ENCODE data around the gene PDE8A. TPM values are rescaled to one million over a fixed set of nuclear protein-coding genes. Genes with fewer than 3 reads are reported as not detected.

PDE8A gene
- total RNA-seq, 1 donor from 2014 or later: 32.3 TPM

DNA sequence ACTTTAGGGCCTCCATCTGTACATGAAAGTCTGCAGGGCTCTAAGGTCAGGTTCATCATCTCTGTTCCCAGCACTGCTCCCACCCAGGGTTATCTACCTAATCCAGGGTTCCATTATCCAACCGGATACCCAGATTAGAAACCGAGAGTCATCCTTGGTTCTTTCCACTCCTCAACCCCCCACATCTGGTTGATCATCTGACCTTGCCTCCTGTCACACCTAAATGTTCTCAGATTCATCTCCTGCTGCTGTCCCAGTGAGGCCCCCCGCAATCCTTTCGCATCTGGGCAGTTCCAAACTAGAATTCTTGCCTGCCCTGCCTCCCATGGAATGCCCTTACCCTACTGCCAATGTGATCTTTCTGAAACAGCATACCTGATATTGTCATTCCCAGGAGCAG lies 136.5 kb downstream of the PDE8A start:
- ChIA-PET CTCF (no interaction called here), POLR2A (no interaction called here)
- no peak for ATAC-seq (ENCODE audit: low read depth)
- H3K4me3 Mint-ChIP-seq: no peak overlapping the region
- H3K36me3 Mint-ChIP-seq (ENCODE audit: low read depth): peaks cover 62% of the 10 kb centered on the region
- no peaks in the 10 kb centered on the region for H3K4me1 Mint-ChIP-seq
- intact Hi-C loops (cut with micrococcal nuclease): no loop called here
- H3K9me3 Mint-ChIP-seq: no peaks in the 10 kb centered on the region
- no peak for DNase-seq
- H3K27ac Mint-ChIP-seq: no peak overlapping the region
- no peaks in the 10 kb centered on the region for H3K27me3 Mint-ChIP-seq
- TF ChIP-seq, protein P1, sequence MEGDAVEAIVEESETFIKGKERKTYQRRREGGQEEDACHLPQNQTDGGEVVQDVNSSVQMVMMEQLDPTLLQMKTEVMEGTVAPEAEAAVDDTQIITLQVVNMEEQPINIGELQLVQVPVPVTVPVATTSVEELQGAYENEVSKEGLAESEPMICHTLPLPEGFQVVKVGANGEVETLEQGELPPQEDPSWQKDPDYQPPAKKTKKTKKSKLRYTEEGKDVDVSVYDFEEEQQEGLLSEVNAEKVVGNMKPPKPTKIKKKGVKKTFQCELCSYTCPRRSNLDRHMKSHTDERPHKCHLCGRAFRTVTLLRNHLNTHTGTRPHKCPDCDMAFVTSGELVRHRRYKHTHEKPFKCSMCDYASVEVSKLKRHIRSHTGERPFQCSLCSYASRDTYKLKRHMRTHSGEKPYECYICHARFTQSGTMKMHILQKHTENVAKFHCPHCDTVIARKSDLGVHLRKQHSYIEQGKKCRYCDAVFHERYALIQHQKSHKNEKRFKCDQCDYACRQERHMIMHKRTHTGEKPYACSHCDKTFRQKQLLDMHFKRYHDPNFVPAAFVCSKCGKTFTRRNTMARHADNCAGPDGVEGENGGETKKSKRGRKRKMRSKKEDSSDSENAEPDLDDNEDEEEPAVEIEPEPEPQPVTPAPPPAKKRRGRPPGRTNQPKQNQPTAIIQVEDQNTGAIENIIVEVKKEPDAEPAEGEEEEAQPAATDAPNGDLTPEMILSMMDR (IDR thresholded peaks at IDR 0.05): no peak

DNA sequence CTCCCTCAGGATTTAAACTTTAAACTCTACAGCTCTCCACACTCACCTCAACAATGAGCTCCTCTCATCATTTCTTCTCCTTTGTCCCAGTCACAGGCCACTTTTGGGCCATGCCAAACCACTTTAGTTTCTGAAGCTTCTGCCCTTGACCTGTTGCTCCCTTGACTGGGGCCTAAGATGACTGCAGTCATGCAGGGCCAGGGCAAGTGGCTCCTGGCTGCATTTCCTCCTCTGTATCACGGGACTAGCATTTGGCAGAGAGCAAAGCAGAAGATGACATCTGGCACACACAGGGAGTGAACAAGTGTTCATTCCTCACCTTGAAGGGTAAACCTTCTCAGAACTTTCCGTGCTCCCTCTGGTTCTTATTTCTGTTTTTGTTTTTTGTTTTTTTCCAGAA lies 136.9 kb downstream of the PDE8A start:
- TF ChIP-seq, protein P1 (IDR thresholded peaks at IDR 0.05): no peak
- ChIA-PET CTCF (no interaction called here), POLR2A (no interaction called here)
- intact Hi-C loops (cut with micrococcal nuclease): no loop called here
- Mint-ChIP-seq H3K27ac (no peak overlapping the region), H3K4me1 (no peaks in the 10 kb centered on the region), H3K36me3 (ENCODE audit: low read depth) (peaks cover 61% of the 10 kb centered on the region), H3K9me3 (no peaks in the 10 kb centered on the region), H3K4me3 (no peak overlapping the region), H3K27me3 (no peaks in the 10 kb centered on the region)
- DNase-seq (no peak), ATAC-seq (ENCODE audit: low read depth) (no peak)

DNA sequence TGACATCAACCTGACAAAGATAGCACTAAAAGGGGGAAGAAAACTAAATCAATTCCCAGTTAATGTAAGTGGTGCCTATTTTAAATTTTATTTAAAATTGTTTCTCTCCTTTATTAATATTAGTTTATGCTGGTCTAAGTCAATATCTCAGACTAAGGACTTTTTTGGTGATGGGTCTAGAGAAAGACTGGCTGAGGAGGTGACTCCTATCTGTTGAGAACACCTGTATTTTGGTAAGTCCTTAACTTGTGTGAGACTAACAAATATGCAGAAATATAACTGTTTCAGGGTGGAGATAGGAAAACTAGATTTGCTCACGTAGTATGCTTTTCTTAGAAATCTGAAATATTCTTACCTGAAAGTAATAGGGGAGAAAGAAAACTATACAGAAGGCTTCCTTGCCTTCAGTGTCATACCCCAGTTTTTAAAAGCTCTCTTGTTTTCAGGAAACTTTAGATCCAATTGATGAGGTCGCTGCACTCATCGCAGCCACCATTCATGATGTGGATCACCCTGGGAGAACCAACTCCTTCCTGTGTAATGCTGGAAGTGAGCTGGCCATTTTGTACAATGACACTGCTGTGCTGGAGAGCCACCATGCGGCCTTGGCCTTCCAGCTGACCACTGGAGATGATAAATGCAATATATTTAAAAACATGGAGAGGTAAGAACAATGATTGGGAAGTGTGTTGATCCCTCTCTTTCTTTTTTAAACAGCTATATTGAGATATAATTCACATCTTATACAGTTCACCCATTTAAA lies 138.9 kb downstream of the PDE8A start:
- ChIA-PET POLR2A (no interaction called here), CTCF (no interaction called here)
- no peaks in the 10 kb centered on the region for H3K4me1 Mint-ChIP-seq
- no peak overlapping the region for H3K27ac Mint-ChIP-seq
- TF ChIP-seq, protein P1 (IDR thresholded peaks at IDR 0.05): no peak
- peaks cover 68% of the 10 kb centered on the region for H3K36me3 Mint-ChIP-seq (ENCODE audit: low read depth)
- DNase-seq (no peak), ATAC-seq (ENCODE audit: low read depth) (no peak)
- no peaks in the 10 kb centered on the region for H3K27me3 Mint-ChIP-seq
- H3K9me3 Mint-ChIP-seq: no peaks in the 10 kb centered on the region
- intact Hi-C loops (cut with micrococcal nuclease): no loop called here
- H3K4me3 Mint-ChIP-seq: no peak overlapping the region

DNA sequence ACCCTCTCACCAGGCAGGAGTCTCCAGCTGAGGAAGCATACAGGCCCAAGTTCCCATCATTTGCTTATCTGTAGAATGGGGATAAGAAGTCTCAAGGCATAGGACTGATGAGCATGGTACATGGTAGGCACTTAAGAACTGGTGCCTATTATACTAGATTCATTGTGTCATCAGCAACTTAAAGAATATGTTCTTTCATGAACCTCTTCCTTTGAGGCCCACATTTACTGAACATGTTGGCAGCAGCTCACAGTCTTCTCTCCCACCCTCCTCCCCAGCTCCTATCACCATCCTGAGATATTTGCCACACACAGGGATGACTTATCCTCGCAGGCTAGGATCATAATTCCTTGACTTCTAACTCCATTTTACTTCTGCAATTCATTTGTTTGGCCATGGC lies 142.5 kb downstream of the PDE8A start:
- TF ChIP-seq, protein P1 (IDR thresholded peaks at IDR 0.05): no peak
- DNase-seq: no peak
- intact Hi-C loops (cut with micrococcal nuclease): no loop called here
- no peaks in the 10 kb centered on the region for H3K4me1 Mint-ChIP-seq
- no peak overlapping the region for H3K27ac Mint-ChIP-seq
- ChIA-PET CTCF (no interaction called here), POLR2A (no interaction called here)
- H3K27me3 Mint-ChIP-seq: no peaks in the 10 kb centered on the region
- H3K9me3 Mint-ChIP-seq: no peaks in the 10 kb centered on the region
- no peak overlapping the region for H3K4me3 Mint-ChIP-seq
- no peak for ATAC-seq (ENCODE audit: low read depth)
- peaks cover 66% of the 10 kb centered on the region for H3K36me3 Mint-ChIP-seq (ENCODE audit: low read depth)

DNA sequence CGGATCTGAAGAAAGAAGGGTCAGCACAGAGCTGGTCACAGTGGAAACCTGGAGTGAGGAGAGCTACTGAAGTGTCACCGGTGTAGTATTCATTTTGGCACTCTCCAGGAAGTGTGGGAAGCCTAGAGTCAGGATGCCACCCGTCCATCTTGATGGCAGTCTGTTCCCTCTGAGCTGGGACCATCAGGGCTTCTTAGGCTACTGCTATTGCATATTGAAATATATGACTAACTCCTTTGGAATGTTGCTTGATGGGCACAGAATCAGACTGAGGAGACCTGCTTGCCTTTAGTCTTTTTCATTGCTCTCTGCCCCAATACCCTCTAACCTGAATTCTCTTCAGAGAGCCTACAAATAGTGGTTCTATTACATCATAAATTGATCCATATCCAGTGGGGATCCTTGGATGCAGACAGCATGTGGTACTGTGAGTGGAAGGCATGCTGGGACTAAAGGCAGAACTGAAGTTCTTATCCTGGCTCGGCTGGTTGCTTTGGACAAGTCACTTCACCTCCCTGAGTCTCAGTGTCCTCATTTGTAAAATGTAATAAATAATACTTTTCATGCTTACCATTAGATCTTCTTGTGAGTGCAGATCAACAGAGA lies 143.5 kb downstream of the PDE8A start:
- H3K4me3 Mint-ChIP-seq: no peak overlapping the region

More for the DNA sequence above, 143.5 kb downstream of the PDE8A start:
- Mint-ChIP-seq H3K9me3 (no peaks in the 10 kb centered on the region), H3K27ac (no peak overlapping the region), H3K4me1 (no peaks in the 10 kb centered on the region), H3K36me3 (ENCODE audit: low read depth) (peaks cover 75% of the 10 kb centered on the region), H3K27me3 (no peaks in the 10 kb centered on the region)
- POLR2A ChIA-PET: no interaction called here
- TF ChIP-seq, protein P1 (IDR thresholded peaks at IDR 0.05): no peak
- CTCF ChIA-PET: interaction anchor here (0.5 kb wide), 1 partner anchor 716 kb away, joined by 3 read pairs; no protein-coding TSS in a partner anchor
- ATAC-seq (ENCODE audit: low read depth) (no peak), DNase-seq (no peak)
- intact Hi-C loops (cut with micrococcal nuclease): no loop called here

Data from activated B cell treated with CpG ODN at 0.5 μM for 24 hours (primary cell).